ENCODE measurements around the gene CTNNAL1.
"Not testable (repeated sequence)": the region's sequence is repeated elsewhere in the genome, so short reads cannot be mapped to it uniquely, and the experiment has no call there.

The CTNNAL1 gene

GRCh38 chr9:108928386-108928785, 84.9 kb downstream of the CTNNAL1 start:
- no peak for DNase-seq (ENCODE audit: low spot score)

- DNase-seq (ENCODE audit: low spot score): no peak
Observed at GRCh38 chr9:108924466-108924865, 88.8 kb downstream of the CTNNAL1 start.

GRCh38 chr9:108921200-108921599, 92.1 kb downstream of the CTNNAL1 start:
- DNase-seq (ENCODE audit: low spot score): no peak

GRCh38 chr9:108920401-108920800, 92.9 kb downstream of the CTNNAL1 start:
- DNase-seq (ENCODE audit: low spot score): not testable (repeated sequence)

DNA sequence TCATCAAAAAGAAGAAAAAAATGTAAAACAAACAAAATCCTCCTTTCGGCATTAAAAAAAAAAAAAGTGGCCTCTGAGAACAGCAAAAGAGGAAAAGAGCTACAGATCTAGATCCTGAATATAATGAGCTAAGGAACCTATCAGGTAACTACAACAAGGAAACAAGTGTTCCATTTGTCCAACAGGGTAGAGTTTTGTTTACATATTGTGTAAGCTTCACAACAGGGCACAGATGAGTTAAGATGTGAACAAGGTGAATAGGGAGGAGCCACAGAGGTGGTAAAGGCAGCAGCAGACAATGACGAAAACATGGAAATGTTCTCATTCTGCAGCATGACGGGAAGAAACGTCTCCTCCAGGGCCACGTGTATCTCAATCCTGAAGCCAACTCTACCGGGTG, 93.8 kb downstream of the CTNNAL1 start:
- no peak for DNase-seq (ENCODE audit: low spot score)

GRCh38 chr9:108913391-108913790, 99.9 kb downstream of the CTNNAL1 start:
- no peak for DNase-seq (ENCODE audit: low spot score)

- no peak for DNase-seq (ENCODE audit: low spot score)
Observed at GRCh38 chr9:108911820-108912219, 101.5 kb downstream of the CTNNAL1 start.

GRCh38 chr9:108910914-108911313, 102.4 kb downstream of the CTNNAL1 start:
- DNase-seq (ENCODE audit: low spot score): no peak

DNA sequence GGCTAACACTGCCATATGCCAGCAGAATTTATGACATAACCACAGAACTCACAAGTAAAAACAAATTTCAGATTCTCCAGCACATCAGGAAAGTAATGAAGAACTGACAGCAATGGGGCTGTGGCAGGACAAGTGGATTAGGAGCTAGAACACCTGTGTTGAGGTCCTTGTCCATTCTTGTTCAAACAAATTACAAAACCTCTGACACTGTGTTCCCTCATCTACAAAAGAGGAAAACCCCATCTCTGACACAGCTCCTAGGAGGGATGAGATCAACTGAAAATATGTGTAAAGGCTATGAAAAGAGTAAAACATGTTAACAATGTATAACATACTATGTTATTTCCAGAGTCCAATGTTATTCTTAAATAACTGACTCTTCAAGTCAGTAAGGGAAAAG, 102.9 kb downstream of the CTNNAL1 start:
- DNase-seq (ENCODE audit: low spot score): no peak

DNA sequence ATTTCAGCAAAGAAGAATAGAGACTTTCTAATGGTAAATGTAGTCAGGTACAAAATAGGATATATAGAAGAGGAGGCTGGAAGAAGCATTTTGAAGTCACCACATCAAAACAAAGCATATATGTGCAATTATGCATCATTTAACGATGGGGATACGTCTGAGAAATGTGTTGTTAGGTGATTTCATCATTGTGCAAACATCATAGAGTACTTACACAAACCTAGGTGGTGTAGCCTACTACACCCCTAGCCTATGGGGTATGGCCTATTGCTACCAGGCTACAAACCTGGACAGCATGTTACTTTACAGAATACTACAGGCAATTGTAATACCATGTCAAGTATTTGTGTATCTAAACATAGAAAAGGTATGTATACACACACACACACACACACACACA, 107.8 kb downstream of the CTNNAL1 start:
- no peak for DNase-seq (ENCODE audit: low spot score)

DNA sequence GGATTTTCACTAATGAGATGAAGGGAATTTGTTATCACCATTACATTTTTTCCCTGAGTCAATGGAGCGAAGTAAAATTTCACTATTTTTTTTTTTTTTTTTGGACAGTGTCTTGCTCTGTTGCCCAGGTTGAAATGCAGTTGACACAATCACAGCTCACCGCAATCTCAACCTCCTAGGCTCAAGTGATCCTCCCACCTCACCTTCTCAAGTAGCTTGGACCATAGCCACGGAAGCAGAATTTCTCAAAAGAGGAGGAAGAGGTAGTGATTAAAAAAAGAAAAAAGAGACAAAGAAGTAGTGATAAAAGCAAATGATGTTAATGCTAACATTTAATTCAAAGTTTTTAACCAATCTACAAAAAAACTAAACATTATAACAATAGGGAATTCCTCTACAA, 109.1 kb downstream of the CTNNAL1 start:
- no peak for DNase-seq (ENCODE audit: low spot score)

DNA sequence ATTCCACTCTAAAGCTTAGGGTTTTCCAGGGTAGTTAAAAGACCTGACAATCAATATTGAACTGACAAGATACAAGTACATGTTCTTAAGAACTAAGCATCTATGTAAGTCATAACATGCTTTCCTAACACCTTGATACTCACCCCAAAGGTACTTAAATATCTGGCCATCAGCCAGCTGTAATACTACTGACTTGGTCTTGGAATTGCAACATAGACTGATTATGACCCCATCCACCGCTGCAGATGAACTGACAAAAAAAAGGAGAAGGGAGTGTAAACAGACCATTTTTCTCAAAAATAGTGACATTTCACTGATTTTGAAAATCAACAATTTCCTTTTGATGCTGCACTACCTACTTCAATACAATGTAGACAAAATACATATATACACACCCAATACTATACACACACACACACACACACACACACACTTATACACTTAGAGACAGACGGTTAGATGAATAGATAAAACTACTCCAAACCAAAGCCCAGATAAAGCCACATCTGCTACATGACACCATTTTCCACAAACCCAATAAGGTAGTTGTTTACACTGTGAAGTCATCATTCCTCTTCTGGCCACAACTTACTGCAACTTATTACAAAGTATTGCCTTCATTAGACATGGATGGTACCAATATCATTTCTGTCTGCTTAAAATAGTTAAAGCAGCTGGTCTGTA, 109.7 kb downstream of the CTNNAL1 start:
- DNase-seq (ENCODE audit: low spot score): no peak

- no peak for DNase-seq (ENCODE audit: low spot score)
Observed at GRCh38 chr9:108900176-108900575, 113.1 kb downstream of the CTNNAL1 start.

- DNase-seq (ENCODE audit: low spot score): not testable (repeated sequence)
Observed at GRCh38 chr9:108899023-108899695, 114.1 kb downstream of the CTNNAL1 start.

DNA sequence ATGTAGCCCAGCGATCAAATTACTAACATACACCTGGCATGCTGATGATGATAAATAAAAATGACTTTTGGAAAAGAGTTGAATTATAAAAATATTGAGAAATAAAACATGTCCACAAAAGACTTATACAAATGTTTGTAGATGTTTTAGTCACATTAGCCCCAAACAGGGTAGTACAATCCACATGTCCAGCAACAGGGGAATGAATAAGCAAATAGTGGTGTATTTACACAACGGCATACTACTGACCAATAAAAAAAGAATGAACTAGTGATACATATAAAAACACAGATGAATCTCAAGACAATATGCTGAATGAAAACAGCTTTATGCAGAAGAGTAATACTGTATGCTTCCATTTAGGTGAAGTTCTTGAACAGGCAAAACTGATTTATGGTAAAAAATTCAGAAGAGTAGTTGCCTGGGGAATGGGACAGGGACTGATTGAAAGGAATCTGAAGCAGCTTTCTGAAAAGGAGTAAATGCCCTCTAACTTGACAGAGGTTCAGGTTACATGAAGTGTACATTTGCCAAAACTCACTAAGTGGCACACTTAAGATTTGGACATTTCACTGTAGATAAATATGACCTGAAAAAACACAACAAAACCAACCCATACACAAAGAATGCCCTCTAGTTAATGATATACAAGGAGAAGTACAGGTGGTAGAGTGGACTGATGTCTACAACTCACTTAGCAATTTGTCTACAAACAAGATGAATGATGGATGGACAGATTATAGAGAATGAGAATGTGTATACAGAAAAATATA, 115.8 kb downstream of the CTNNAL1 start:
- DNase-seq (ENCODE audit: low spot score): no peak

- no peak for DNase-seq (ENCODE audit: low spot score)
Observed at GRCh38 chr9:108894225-108894997, 118.9 kb downstream of the CTNNAL1 start.
